HT1080 (cell line): ENCODE data around the gene HOXD8. TPM values are rescaled to one million over a fixed set of nuclear protein-coding genes. Genes with fewer than 3 reads are reported as not detected.
A peak's percentile ranks its signal among the peaks of the same experiment; 100 is the strongest.

Source experiments
- DNase-seq: peaks from one replicate; pipeline ENCODE4 v3.0.0-alpha.2; 2015; ENCODE audit warnings: low read depth
- total RNA-seq: library from RNA; depleted of rRNA; stranded (reverse); fragments of >200 nt; shearing (Covaris generic); gene quantifications from 2 replicates; pipeline ENCODE4 v1.2.3, GENCODE V29; 2014

The HOXD8 gene
- total RNA-seq, 1 experiment from 2014 or later = 9.5 TPM

DNA sequence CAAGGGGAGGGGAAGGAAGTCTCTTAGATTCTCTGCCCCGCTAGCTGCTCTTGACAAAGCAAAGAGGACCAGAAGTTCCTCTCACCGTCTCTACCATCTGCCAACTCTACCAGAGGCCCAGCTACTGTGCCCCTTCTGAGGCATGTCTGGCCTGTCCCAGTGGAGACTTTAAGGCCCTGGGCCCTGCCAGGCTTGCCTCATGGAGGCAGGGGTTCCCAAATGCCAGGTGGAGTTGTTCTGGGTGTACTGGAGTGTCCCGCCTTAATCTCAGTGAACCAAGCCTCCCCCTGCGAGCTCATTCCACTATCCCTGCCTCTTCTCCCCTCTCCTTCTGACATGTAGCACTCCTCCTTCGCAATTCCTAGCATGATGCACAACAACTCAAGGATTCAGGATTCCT, 27.7 kb upstream of the HOXD8 start:
- no peak for DNase-seq

DNA sequence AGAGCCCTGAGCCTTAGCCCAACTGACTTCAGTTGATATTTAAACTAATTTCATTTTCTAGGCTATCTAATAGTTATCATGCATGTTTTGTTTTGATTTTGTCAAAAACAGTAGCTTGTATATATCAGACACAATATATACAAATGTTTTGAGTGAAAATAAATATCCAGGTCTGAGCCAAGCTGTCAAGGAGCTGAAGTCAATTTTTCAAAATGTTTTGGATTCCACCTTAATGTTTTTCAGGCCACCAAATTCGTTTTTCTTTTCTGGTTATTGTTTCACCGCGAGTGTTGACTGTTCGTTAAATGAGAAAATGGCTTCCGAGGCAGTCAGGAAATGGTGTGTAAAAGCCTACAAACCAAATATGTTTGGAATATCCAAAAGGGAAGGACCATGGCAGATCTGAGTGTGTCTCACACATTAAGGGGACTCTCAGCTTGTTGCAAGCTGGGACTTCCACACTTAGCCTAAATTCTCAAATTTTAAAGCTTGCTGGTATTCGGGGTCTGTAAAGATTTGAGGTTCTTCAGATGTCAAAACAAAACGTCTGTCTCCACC, 27.1 kb upstream of the HOXD8 start:
- no peak for DNase-seq

DNA sequence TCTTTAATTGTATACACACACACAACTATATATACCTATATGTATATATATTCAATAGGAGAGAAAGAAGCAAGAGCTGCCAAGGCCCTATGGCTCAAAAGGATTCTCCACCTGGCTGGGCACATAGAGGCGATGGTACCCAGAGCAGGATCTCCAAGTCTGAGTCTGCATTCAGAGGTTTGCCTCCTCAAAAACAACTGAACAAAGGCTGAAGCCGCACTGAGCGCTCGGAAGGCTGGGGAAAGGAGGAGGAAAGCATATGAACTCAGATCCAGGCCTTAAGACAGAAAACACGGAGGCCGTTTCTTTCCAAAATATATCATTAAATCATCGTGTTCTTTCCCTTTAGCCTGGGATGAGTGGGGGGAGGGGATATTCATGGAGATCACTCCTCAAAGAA, 26.3 kb upstream of the HOXD8 start:
- no peak for DNase-seq

DNA sequence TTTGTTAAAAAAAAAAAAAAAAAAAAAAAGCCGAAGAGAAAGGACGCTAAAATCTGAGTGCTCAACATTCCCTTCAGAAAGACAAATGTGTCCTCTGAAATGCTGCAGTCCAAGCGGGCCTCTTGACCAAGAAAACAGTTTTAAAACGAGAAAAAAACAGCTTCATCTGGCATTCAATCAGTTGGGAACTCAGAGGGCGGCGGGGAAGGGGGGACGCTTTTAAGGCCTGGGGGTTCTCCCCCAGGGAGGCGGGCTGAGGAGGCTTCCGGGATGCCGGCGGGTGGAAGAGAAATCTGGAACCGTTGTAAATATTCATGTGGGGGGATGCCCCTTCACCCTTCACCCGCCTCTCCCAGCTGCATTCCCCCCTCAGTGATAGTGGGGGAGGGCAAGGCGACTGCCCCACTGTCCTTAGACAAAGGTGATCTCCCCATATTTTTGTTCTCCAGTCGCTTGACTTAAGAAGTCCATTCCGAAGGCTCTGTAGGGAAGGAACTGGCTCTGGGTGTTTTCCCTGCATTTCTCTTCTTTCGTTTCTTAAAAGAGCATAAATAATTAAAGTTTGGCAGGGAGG, 25.7 kb upstream of the HOXD8 start:
- no peak for DNase-seq

DNA sequence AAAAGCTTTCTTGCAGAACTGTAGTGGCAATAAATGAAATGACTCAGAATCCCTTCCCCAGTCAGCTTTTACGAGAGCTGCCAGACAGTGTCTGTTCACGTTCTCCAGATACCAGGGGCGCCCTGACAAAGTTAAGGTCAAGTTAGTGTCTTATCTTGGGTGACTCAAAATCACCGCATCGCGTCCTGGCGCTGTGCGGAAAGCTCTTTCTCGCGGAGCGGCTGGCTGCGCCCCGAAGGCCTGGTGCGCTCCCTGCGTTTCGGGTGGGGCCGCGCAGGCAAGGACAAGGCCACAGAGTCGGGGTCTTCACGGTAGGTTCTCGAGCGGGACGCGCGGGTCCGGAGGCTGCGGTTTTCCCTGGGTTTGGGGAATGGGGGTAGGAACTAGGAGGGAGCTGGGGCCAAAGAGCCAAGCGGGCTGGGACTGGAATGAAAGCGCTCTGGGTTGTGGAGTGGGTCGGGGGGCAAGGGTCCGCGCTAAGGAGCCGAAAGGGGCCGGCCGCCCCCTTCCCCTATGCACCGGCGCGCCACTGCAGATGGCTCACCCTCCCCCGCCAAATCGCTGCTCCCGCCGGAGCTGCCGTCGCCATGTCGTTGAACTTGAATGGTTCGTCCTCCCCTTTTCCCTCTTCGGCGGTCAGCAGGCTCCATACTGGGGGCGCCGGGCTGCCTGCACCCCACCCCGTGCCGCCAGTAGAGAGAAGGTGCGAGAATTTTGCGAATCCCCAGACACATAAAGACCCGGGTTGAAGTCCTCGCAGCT, 25.0 kb upstream of the HOXD8 start:
- DNase-seq = peak; percentile 48

DNA sequence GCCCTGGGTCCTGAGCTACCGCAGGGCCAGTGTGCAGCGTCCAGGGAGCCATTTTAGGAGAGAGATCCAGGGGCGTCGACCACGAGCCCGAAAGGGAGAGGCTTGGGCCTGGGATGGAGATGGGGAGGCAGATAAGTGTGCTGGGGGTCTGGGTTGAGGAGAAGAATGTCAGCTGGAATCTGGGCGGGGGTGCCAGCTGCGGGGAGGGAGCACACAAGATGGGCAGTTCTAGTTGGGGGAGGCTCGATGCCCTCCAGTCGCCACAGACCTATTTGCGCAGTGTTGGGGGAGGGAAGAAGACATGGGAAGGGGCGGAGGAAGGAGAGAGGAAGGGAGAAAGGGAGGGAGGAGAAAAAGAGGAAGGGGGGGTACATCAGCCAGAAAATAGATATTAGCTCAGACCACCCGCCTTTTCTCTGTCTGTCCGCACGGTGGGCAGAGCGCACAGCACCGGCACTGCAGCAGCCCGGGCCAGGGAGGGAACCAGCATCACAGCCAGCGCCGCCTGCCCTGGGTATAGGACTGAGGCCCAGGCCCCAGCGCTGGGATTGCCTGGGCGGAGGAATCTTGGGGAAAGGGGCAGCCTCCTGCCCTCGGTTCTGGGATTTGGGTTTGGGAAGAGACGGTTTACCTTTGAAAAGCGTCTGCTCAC, 24.3 kb upstream of the HOXD8 start:
- DNase-seq = peak; percentile 71

DNA sequence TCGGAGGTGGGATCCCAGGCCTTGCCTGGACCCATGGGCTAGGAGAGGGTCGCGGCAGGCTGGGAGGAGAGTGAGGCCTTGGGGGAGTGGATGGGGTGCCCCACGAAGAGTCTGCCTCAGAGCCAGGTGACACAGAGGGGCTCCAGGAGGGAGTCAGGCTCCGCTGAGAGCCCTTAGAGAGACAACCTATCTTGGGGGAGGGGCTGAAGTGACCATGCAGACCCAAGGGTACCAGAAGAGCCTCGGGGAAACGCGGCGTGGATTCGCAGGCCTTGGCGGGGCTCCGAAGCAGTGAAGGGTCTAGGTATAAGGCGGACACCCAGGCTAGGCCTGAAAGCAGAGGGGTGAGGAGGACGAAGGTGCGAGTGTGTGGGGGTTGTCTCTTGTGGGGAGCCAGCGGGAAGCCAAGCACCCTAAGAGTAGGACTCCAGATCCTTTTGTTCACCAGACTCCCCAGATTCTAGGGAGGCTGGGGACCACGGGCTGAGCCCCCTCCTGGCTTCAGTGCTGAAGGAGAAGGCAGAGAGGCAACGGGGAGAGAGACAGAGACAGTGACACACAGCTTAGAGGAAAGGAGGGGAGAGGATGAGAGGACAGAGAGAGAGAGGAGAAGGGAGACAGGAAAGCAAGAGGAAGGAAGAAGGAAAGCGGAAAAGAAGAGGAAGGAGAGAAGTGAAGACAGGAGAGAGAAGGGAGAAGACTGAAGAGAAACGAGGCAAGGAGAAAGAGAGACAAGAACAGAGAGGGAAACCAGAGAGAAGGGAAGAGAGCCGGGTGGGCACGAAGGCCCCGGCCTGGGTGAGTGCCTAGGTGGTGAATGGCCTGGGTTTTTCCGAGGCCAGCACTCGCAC, 23.6 kb upstream of the HOXD8 start:
- no peak for DNase-seq

DNA sequence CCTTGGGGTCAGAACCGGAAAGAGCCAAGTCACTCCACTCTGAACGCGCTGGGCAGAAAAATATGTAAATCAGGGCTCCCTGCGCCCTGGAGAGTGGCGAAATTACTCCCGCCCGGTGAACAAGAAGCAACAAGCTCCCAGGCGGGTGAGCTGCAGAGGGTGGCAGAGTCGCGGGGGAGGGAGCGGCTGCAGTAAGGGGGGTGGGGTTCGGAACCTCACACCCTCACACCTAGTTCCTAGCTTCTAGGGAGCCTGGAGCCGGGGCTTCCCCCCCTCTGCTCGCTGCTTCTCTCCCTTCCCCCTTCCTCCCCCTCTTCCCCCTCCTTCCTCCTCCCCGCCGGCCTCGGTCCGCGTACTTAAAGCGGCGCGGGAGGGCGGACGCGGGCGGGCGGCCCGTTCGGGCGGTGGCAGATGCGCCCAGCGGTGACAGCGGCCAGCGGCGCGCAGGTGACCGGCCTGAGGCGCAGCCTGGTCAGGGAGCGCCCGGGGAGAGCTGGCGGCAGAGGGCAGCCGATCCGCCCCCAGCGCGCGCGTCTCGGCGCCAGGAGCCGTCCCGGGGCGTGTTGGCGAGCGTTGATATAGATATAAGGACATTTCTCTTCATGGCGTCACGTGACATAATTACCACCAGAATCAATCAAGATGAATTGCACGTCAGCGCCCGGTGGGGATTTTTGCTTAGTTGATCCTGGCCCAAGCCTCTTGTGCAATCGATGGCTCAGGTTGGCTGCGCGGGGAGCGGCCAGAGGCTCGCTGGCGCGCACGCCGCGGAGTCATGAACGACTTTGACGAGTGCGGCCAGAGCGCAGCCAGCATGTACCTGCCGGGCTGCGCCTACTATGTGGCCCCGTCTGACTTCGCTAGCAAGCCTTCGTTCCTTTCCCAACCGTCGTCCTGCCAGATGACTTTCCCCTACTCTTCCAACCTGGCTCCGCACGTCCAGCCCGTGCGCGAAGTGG, 22.6 kb upstream of the HOXD8 start, which contains the start of gene HOXD11:
TSS of gene HOXD11 (plus strand) at position 700 of the 959 bp plus-strand sequence. CDS start at position 776, 76 bp downstream.
- DNase-seq = peak; percentile 54

DNA sequence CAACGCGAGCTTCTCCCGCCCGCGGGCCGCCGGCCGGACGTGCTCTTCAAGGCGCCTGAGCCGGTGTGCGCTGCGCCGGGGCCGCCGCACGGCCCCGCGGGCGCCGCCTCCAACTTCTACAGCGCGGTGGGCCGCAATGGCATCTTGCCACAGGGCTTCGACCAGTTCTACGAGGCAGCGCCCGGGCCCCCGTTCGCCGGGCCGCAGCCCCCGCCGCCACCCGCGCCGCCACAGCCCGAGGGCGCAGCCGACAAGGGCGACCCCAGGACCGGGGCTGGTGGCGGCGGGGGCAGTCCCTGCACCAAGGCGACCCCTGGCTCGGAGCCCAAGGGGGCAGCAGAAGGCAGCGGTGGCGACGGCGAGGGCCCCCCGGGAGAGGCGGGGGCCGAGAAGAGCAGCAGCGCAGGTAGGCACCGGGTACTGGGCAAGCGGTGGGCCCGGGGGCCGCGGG, 21.7 kb upstream of the HOXD8 start:
- no peak for DNase-seq

DNA sequence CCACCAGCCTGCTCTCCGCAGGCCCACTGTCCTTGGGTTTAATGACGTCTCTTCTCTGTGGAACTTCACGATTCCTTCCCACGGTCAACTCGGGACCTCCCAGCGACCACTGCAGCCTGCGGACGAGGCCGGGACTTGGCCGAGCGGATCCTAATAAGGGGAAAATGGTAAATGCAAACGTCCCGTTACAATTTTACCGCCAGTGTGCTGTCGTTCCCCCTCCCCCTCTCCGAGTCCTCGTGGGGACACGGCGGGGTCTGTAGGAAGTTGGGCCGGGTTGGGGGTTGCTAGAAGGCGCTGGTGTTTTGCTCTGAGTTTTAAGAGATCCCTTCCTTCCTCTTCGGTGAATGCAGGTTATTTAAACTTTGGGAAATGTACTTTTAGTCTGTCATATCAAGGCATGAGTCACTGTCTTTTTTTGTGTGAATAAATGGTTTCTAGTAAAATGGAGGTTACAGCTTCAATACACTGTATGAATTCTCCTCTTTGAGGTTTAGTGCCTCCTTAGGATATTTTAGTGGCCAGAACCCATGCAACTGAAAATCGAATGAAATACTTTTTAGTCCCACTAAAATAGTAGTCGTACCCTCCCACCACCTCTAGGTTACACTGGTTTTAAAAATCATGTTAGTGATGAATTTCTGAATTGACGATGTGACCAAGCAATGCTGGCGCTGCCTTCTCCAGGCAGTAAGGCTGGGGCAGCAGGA, 20.2 kb upstream of the HOXD8 start:
- no peak for DNase-seq

DNA sequence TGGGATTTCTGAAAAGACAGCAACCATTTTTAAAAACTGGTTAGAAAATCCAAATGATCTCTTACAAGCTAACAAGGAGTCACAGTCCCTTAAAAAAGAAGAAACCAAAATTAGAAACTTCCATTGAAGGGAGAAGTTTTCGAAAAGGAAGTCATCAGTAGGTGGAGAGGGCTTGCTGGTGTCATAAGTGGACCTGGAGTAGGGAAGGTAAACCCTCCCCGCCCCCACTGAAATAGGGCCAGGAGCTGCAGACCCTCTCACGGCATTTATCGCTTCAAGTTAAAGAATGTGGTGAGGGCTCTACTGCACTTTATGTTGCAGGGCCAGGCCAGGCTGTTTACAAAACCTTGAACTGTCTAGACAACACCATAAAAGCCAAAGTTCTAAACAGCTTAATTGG, 19.6 kb upstream of the HOXD8 start:
- no peak for DNase-seq

DNA sequence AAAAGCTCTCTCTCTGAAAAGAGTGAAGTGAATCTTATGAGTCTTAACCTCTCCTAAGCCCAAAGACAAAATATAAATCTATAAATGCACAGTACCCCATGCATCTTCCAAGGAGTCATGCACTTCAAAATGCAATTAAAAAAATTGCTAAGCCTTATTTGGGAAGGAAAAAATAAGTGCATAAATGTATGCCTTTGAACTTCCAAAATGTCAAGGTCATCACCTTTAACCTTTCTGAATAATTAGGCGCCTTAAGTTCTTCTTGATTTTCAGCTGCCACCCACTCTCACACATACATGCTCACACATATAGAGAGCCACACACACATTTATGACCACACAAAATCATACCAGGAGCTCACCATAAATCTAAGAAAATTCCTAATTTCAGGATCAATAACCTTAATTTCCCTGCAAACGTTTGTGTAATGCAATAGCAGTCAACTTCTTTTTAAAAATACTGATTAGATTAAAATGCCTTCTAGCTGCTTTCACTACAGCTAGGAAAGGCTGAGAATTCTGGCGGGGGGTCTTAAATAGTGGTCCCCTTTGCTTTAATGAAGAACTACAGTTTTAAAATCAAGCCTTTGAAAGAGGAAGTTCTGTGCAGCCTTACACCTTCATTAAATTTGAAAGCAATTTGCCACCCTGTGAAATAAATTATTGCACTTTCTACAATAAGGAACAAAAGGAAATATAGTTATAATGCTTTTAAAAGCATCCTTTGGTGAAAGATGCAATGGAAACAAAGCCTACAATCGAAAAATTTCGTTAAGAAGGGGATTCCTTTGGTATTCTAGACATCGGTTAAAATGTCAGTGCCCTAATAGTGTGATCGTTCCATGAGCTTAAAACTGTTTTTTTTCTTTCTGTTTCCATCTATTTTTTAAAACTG, 18.8 kb upstream of the HOXD8 start:
- no peak for DNase-seq

DNA sequence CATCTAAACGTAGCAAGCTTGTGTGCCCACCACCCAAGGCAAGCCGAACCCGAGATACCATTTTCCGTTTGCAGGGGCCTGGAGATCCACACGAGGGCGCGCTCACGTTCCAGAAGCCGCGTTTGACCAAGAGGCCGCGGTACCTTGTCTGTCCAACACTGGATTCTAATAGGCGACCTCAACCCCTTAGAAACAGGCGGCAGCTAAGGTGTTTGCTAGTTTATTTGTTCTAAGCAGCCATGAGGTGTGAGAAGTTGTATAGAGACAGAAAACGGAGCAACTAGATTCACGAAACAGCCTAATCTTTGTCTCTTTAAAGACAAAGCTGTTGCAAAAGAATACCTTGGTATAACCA, 18.2 kb upstream of the HOXD8 start:
- DNase-seq = peak; percentile 20

DNA sequence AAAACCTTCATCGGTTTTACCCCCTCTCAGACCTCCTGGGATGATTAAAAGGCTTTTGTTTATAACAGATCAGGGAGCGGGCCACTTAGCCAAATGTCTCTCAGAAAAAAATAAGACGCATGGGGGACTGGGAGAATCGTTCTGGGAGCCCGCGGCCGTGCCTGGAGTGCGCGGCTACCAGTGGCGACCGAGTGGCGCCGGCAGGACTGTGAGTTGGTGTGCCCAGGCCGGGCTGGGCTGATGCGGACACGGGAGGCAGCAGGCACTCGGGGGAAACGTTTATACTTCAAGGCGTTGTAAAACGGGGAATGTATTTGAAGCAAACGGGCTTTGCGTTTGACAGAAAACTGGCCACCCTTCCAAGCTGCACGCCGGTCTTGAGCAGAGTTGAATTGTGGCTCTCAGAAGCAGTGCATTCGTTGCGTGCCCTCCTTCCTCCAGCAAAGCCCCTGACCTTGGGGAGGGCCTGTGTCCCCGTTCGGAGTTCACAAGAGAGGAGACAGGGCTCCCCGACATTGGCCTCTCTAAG, 17.6 kb upstream of the HOXD8 start:
- DNase-seq = no peak

DNA sequence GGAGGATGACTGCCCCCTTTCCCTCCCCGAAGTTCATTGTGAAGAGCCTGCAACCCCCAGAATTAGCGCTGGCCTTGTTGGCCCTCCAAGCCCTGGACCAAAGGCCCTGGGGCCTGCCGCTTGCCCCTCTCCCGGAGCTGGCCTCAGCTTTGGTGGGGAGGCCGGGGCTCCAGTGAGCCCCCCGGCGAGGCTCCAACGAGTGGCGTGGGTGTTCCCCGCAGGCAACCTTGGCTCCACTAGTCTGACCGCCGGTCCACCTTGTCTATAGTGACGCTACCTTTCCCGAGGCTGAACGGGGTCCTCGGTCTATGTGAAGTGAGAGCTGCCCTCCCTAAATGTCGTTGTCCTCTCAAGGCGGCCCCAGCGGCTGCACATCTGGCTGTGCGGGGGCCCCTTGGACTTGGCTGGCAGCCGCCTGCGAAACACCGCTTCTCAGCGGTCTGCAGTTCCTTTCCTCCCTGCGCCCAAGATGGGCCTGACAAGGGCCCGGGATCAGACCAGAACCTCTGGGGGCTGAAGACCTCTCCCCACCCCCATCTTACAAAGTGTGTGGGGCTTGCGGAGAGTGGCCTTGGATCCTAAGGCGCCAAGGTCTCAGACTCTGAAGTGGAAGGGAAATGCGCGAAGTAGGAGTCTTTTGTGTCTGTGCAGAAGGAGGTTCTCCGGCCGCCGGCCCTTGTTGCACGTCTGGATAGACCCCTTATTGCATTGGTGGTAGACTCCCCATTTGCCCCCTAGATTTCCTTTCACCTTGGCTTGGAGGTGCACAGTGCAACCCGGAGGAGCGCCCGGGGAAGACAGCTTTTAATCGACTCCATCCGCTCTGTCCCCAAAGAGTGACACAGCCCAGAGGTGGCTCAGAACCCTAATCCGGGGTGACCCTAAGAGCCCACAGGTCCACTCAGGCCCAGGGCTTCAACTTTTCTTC, 16.9 kb upstream of the HOXD8 start:
- no peak for DNase-seq

DNA sequence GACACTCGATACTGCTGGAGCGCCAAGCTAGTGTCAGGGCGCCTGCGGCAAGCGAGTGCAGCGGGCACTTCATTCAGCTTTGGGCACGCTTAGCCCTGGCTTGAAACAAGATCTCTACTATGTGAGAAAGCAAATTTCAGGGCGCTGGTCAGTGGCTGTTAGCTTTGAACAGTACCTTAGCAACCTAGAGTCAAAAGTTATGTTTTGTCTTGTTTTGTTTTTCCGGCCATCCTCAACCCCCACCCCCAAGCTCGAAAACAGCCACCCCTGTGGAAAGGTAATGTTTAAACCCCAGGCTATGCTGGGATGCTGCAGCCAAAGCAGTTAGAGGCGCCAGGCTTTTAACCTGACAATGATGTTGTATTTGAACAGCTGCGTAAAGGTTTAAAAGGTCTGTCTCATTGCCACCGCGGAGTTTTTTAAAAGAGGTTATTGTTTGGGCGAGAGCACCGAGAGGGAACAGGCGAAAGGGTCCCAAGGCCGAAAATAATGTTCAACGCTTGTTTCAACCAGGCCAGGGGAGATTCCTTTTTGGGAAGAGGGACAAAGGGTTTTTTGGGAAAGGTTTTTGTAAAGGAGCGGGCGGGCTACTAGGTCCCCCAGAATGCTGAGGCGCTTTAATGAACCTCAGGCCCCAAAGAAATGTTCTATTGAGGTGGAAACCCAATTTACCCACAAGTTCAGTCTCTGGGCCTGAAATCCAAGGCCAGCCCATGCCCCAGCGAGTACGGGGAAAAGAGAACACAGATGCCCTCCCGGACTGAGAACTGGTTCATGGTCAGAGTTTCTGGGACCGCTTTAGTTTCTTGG, 15.2 kb upstream of the HOXD8 start:
- no peak for DNase-seq
